ENCODE data around the gene YY1. TPM values are rescaled to one million over a fixed set of nuclear protein-coding genes. Genes with fewer than 3 reads are reported as not detected.

YY1 gene
- total RNA-seq, 1 donor from 2014 or later: 89.0 TPM

DNA sequence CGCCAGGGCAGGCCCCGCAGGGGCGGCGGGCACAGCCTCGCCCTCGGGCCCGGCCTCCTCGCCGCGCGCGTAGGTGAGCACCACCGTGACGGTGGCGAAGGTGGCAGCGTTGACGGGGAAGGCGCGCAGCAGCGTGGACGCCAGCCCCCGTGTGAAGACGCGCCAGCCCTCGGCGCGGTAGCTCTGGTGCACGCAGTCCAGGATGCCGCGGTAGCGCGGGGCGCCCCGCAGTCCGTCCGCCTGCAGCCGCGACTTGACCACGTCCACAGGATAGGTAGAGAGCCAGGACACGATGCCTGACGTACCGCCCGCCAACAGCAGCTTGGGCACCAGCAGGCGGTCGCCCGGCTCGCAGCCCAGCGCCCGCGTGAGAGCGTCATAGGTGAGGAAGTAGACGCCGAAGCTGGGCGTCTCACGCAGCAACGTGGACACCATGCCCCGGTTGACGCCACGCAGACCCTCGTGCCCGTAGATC, 53.4 kb downstream of the YY1 start:
- H3K9me3 Mint-ChIP-seq: no peaks in the 10 kb centered on the region
- H3K4me1 Mint-ChIP-seq: no peaks in the 10 kb centered on the region
- no peak overlapping the region for H3K27ac Mint-ChIP-seq
- no peak for TF ChIP-seq CTCF (IDR thresholded peaks at IDR 0.05; ENCODE audit: unreplicated experiment)
- peaks cover 2% of the 10 kb centered on the region for H3K36me3 Mint-ChIP-seq
- no peak for DNase-seq (ENCODE audit: low spot score in 2 of 2, unreplicated experiment in 2 of 2)
- H3K4me3 Mint-ChIP-seq: no peak overlapping the region
- no peaks in the 10 kb centered on the region for H3K27me3 Mint-ChIP-seq (ENCODE audit: low read depth)

- TF ChIP-seq CTCF (IDR thresholded peaks at IDR 0.05; ENCODE audit: unreplicated experiment): no peak
- H3K36me3 Mint-ChIP-seq: peaks cover 2% of the 10 kb centered on the region
- H3K4me1 Mint-ChIP-seq: no peaks in the 10 kb centered on the region
- H3K4me3 Mint-ChIP-seq: no peak overlapping the region
- no peaks in the 10 kb centered on the region for H3K9me3 Mint-ChIP-seq
- no peaks in the 10 kb centered on the region for H3K27me3 Mint-ChIP-seq (ENCODE audit: low read depth)
- no peak overlapping the region for H3K27ac Mint-ChIP-seq
- DNase-seq (ENCODE audit: low spot score in 2 of 2, unreplicated experiment in 2 of 2): no peak
These were observed 54.0 kb downstream of the YY1 start for GRCh38 chr14:100292776-100293461.

DNA sequence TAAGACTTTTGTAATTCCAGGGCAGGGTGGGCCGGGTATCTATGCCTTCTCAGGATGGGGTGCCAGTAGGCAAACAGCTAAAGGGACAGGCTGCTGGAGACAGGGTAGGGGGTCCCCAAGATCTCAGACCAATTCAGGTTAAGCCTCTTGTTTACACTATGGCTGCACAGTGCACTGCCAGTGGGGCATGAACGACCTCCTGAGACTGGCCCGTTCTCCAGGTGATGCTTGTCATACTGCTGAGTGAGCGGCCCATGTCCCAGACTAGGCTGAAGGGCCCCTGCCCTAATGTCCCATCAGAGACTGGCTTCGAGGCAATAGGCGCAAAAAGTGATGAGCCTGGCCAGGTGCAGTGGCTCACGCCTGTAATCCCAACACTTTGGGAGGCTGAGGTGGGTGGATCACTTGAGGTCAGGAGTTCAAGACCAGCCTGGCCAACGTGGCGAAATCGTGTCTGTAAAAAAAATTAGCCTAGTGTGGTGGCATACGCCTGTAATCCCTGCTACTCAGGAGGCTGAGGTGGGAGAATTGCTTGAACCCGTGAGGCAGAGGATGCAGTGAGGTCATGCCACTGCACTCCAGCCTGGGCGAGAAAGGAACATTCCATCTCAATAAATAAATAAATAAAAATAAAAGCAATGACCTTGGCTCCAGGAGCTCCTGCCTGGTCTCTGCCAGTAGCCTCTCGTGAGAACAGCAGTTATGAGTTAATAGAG, 54.7 kb downstream of the YY1 start:
- no peaks in the 10 kb centered on the region for H3K27me3 Mint-ChIP-seq (ENCODE audit: low read depth)
- H3K4me3 Mint-ChIP-seq: no peak overlapping the region
- H3K9me3 Mint-ChIP-seq: no peaks in the 10 kb centered on the region
- H3K36me3 Mint-ChIP-seq: peaks cover 2% of the 10 kb centered on the region
- H3K4me1 Mint-ChIP-seq: no peaks in the 10 kb centered on the region
- no peak for DNase-seq (ENCODE audit: low spot score in 2 of 2, unreplicated experiment in 2 of 2)
- no peak overlapping the region for H3K27ac Mint-ChIP-seq
- no peak for TF ChIP-seq CTCF (IDR thresholded peaks at IDR 0.05; ENCODE audit: unreplicated experiment)

DNA sequence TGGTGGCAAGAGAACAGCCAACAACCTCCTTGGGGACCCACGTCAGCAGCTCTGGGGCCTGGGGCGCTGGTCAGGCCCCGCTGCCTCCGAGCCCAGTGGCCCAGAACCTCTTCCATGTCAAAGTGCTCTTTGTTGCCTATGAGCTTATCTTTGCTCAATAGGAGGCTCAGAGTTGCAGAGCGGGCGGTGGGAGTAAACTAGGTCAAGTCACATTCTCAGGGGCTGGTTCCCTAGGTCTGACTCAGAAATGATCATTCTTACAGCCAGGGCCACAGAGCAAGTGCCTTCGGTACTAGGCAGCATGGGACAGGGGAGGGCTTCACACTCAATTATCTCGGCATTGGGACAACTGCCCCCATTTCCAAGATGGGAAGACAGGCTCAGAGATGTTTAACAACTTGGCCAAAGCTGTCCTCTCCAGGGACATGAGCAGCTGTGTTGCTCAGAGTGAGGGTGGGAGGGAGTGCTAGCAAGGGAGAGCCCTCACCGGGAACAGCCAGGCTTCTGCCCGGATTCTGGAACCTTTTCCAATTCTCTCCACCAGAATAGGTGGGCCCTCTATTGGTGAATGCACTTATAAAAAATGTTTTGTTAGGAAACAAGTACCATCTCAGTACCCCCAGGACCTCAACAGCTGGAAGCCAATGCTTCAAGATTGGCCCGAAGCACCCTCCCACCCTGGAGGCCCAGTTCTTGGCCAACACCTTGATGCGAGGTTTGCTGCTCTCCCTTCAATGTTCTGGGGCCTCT, 55.4 kb downstream of the YY1 start:
- Mint-ChIP-seq H3K4me1 (no peaks in the 10 kb centered on the region), H3K4me3 (no peak overlapping the region), H3K27ac (no peak overlapping the region), H3K9me3 (no peaks in the 10 kb centered on the region), H3K27me3 (ENCODE audit: low read depth) (no peaks in the 10 kb centered on the region), H3K36me3 (peaks cover 2% of the 10 kb centered on the region)
- DNase-seq (ENCODE audit: low spot score in 2 of 2, unreplicated experiment in 2 of 2): no peak
- no peak for TF ChIP-seq CTCF (IDR thresholded peaks at IDR 0.05; ENCODE audit: unreplicated experiment)

DNA sequence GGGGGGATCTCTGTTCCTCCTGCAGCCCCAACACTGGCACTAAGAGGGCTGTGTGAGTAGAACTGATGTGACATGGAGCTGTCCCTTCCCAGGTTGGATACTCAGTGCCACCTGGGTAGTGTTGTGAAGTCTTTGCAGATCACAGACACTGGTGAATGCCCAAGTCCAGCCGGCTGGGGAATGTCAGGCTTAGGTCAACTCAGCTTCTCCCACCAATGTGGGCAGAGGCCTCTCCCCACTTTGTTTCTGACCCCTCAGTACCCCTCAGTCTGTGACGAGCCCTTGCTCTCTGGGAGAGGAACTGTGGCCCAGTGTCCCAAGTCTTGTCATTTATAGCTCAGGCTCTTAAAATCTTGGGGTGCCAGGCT, 56.0 kb downstream of the YY1 start:
- Mint-ChIP-seq H3K27me3 (ENCODE audit: low read depth) (no peaks in the 10 kb centered on the region), H3K9me3 (no peaks in the 10 kb centered on the region), H3K36me3 (peaks cover 2% of the 10 kb centered on the region), H3K4me3 (no peak overlapping the region), H3K27ac (no peak overlapping the region), H3K4me1 (no peaks in the 10 kb centered on the region)
- DNase-seq (ENCODE audit: low spot score in 2 of 2, unreplicated experiment in 2 of 2): no peak
- TF ChIP-seq CTCF (IDR thresholded peaks at IDR 0.05; ENCODE audit: unreplicated experiment): no peak

Measured in mesothelial cell of epicardium (in vitro differentiated cells).